ENCODE results near the gene ZNF496. TPM values are rescaled to one million over a fixed set of nuclear protein-coding genes. Genes with fewer than 3 reads are reported as not detected.

Gene ZNF496
- total and polyA plus RNA-seq, 2 of the 13 experiments (the other 11 are each of a cell fraction or from before 2014, with no cell fraction given), result 14.8 to 18.6 TPM

- Histone ChIP-seq H4K20me1 (ENCODE audit: insufficient read depth, low read length) (no peaks in the 10 kb centered on the region), H3K36me3 (replicated peaks in 1 of 2; ENCODE audit: control insufficient read depth in 1 of 2, insufficient read depth in 2 of 2, low read length in 2 of 2) (peaks cover 17 to 54% of the 10 kb centered on the region in 2 experiments), H3K79me2 (ENCODE audit: insufficient read depth, low read length) (peaks cover under 1% of the 10 kb centered on the region), H2AFZ (ENCODE audit: low read length) (no peak overlapping the region), H3K4me3 (replicated peaks in 1 of 3; ENCODE audit: insufficient read depth in 1 of 3, low read depth in 2 of 3, low read length in 3 of 3) (no peak overlapping the region), H3K4me1 (ENCODE audit: insufficient read depth, low read length) (peaks cover 22% of the 10 kb centered on the region), H3K9ac (ENCODE audit: insufficient read depth, low read depth, low read length) (no peak overlapping the region), H3K27ac (ENCODE audit: extremely low read length, insufficient read depth, low read length) (peak overlapping the region; percentile 72), H3K9me3 (ENCODE audit: low read length) (no peaks in the 10 kb centered on the region), H3K4me2 (ENCODE audit: low read depth, low read length) (peak overlapping the region; percentile 1; the same call in 1 of the 2 replicates), H3K27me3 (ENCODE audit: control insufficient read depth in 1 of 2, insufficient read depth in 2 of 2, low read length in 2 of 2) (no peaks in the 10 kb centered on the region)
- in situ Hi-C loops (cut with HindIII; ENCODE audit: extremely low pct_ligation_motif_present, low pct_unique_long_range_greater_than_20kb), result no loop called here
- 78% methylated on average over 2 of the region's 2 CpGs for WGBS (ENCODE audit: low lambda C conversion rate)
- intact Hi-C loops (cut with micrococcal nuclease; ENCODE audit: unreplicated experiment), result no loop called here
- CTCF ChIA-PET (ENCODE audit: low intra/inter-chr PET ratio, low total read pairs), result no interaction called here
- peak; percentile 44 for DNase-seq (ENCODE audit: low spot score)
- POLR2A ChIA-PET, result no interaction called here
- FAIRE-seq, result no peak
- ATAC-seq, result peak; percentile 95
- BruUV-seq (replicated peaks), result no TSS peak
- peak; percentile 47; the same call in 1 of the 2 replicates for TF ChIP-seq SOX5 (CRISPR knock-in tag; IDR thresholded peaks at IDR 0.05; ENCODE audit: borderline replicate concordance)
- TF ChIP-seq CBFB (CRISPR knock-in tag; IDR thresholded peaks at IDR 0.05), result no peak
- TF ChIP-seq PRDM15 (CRISPR knock-in tag; IDR thresholded peaks at IDR 0.05), result no peak
- no peak for TF ChIP-seq SCMH1 (CRISPR knock-in tag; IDR thresholded peaks at IDR 0.05; ENCODE audit: borderline replicate concordance)
- TF ChIP-seq GATAD2A (CRISPR knock-in tag; IDR thresholded peaks at IDR 0.05), result 0 out of 2 replicates have a peak, but pooled peaks have one; percentile 20
- no peak for TF ChIP-seq MYC (CRISPR knock-in tag; IDR thresholded peaks at IDR 0.05; ENCODE audit: borderline replicate concordance)
- TF ChIP-seq ZGPAT (CRISPR knock-in tag; IDR thresholded peaks at IDR 0.05), result no peak
- peak; percentile 49; the same call in 1 of the 2 replicates for TF ChIP-seq SAP130 (CRISPR knock-in tag; IDR thresholded peaks at IDR 0.05; ENCODE audit: low read depth)
- no peak for TF ChIP-seq CEBPB (IDR thresholded peaks at IDR 0.05; ENCODE audit: borderline replicate concordance, low read depth, low read length)
- TF ChIP-seq HNF4A (CRISPR knock-in tag; IDR thresholded peaks at IDR 0.05), result peak; percentile 52; the same call in 1 of the 2 replicates
- peak; percentile 34; the same call in 1 of the 2 replicates for TF ChIP-seq ARID5B (CRISPR knock-in tag; IDR thresholded peaks at IDR 0.05)
- peak; percentile 21 for TF ChIP-seq TEAD3 (CRISPR knock-in tag; optimal IDR thresholded peaks at IDR 0.05; ENCODE audit: borderline replicate concordance)
- TF ChIP-seq SALL1 (CRISPR knock-in tag; IDR thresholded peaks at IDR 0.05), result 0 out of 2 replicates have a peak, but pooled peaks have one; percentile 14
- TF ChIP-seq ATM (IDR thresholded peaks at IDR 0.05; ENCODE audit: borderline replicate concordance), result no peak
These were observed 6.7 kb downstream of the ZNF496 start for GRCh38 chr1:247324923-247325322.
